ENCODE data around the gene ADAMTS16. TPM values are rescaled to one million over a fixed set of nuclear protein-coding genes. Genes with fewer than 3 reads are reported as not detected.

Gene ADAMTS16
- total RNA-seq, 4 donors from 2014 or later, result 0.27 to 0.94 TPM; not detected in 2

DNA sequence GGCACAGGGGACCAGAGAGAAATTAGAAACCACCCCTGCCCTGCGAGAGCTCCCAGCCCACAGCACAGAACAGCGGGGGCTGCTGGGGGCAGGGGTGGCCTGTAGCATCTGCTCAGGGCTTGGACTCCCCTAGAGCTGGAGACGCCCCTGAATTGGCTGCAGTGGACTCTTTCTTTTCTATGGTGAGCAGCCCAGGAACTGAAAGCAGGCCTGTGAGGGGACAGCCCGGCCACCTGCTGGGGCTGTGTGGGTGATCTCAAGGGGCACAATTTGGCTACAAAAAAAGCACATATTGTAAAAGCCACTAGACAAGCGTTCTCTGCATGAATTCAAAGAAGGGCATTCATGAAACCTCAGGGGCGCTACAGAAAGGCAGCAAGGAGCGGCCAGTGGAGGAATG is 224.8 kb downstream of the ADAMTS16 start:
- no peak for ATAC-seq
- Histone ChIP-seq H3K4me3 (no peak overlapping the region), H3K36me3 (no peaks in the 10 kb centered on the region), H3K27ac (no peak overlapping the region), H3K27me3 (no peaks in the 10 kb centered on the region), H3K9me3 (no peaks in the 10 kb centered on the region), H3K4me1 (no peaks in the 10 kb centered on the region)
- TF ChIP-seq EP300 (IDR thresholded peaks at IDR 0.05) (no peak), POLR2A (IDR thresholded peaks at IDR 0.05) (no peak), POLR2AphosphoS5 (IDR thresholded peaks at IDR 0.05) (no peak)
- TF ChIP-seq, protein P1, sequence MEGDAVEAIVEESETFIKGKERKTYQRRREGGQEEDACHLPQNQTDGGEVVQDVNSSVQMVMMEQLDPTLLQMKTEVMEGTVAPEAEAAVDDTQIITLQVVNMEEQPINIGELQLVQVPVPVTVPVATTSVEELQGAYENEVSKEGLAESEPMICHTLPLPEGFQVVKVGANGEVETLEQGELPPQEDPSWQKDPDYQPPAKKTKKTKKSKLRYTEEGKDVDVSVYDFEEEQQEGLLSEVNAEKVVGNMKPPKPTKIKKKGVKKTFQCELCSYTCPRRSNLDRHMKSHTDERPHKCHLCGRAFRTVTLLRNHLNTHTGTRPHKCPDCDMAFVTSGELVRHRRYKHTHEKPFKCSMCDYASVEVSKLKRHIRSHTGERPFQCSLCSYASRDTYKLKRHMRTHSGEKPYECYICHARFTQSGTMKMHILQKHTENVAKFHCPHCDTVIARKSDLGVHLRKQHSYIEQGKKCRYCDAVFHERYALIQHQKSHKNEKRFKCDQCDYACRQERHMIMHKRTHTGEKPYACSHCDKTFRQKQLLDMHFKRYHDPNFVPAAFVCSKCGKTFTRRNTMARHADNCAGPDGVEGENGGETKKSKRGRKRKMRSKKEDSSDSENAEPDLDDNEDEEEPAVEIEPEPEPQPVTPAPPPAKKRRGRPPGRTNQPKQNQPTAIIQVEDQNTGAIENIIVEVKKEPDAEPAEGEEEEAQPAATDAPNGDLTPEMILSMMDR (IDR thresholded peaks at IDR 0.05), result no peak
- 80% methylated on average over 4 of the region's 7 CpGs; no CpG with 5 or more reads in 1 of the 2 donors for WGBS, 2 donors (ENCODE audit: low coverage in 1 of 2)

- Histone ChIP-seq H3K36me3 (no peaks in the 10 kb centered on the region), H3K27me3 (no peaks in the 10 kb centered on the region), H3K4me3 (no peak overlapping the region), H3K4me1 (no peaks in the 10 kb centered on the region), H3K9me3 (no peaks in the 10 kb centered on the region), H3K27ac (no peak overlapping the region)
- ATAC-seq, result no peak
- TF ChIP-seq EP300 (IDR thresholded peaks at IDR 0.05), result no peak
- TF ChIP-seq, protein P1 (IDR thresholded peaks at IDR 0.05), result no peak
- WGBS, 2 donors (ENCODE audit: low coverage in 1 of 2), result 50 to 67% methylated on average over 1 of the region's 1 CpG
Measured at GRCh38 chr5:5367739-5368138, 227.6 kb downstream of the ADAMTS16 start.

DNA sequence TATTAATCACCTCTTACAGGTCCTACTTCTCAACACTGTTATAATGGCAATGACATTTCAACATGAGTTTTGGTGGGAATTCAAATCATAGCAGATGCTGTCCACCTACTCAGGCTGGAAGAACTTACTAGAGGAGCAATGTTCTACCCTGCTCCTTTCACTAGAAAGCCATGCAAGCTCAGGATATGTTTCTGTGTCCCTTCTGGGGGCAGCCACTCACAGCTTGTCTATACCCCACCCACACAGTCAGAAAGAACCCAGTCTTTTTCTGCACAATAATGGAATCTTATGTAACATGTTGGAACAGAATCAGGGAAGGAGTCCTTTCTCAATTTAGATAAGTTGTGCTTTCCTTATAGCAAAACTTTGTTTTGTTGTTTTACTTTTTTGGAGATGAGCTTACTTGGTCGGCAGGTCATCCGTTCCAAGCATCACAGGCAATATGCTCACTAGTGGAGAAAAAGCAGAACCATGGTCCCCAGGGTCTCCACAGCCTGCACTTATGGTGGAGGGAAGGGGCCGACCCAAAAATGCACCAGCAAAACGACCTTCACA is 229.0 kb downstream of the ADAMTS16 start:
- Histone ChIP-seq H3K9me3 (no peaks in the 10 kb centered on the region), H3K27me3 (no peaks in the 10 kb centered on the region), H3K4me1 (peaks cover 0 to 3% (median 0%) of the 10 kb centered on the region in 3 donors), H3K4me3 (no peak overlapping the region), H3K27ac (no peak overlapping the region), H3K36me3 (no peaks in the 10 kb centered on the region)
- 41 to 81% methylated on average over 2 of the region's 4 CpGs for WGBS, 2 donors (ENCODE audit: low coverage in 1 of 2)
- no peak for ATAC-seq
- TF ChIP-seq POLR2A (IDR thresholded peaks at IDR 0.05) (no peak), EP300 (IDR thresholded peaks at IDR 0.05) (no peak), POLR2AphosphoS5 (IDR thresholded peaks at IDR 0.05) (no peak)
- TF ChIP-seq, protein P1 (IDR thresholded peaks at IDR 0.05), result no peak

Small RNA genes within 50 kb of the gene (small RNA-seq; reads per million reads assigned to genes)
- gene RN7SKP73, result 0 reads per million in 4 donors
